ENCODE data around the gene TCP11L2.
"Not testable (repeated sequence)": the region's sequence is repeated elsewhere in the genome, so short reads cannot be mapped to it uniquely, and the experiment has no call there.

Gene TCP11L2

GRCh38 chr12:106304001-106304421, 1.5 kb downstream of the TCP11L2 start:
- DNase-seq (ENCODE audit: extremely low read depth in 1 of 2, low read depth in 1 of 2), result no peak

- DNase-seq (ENCODE audit: extremely low read depth in 1 of 2, low read depth in 1 of 2), result no peak
Measured at GRCh38 chr12:106304797-106305196, 2.3 kb downstream of the TCP11L2 start.

DNA sequence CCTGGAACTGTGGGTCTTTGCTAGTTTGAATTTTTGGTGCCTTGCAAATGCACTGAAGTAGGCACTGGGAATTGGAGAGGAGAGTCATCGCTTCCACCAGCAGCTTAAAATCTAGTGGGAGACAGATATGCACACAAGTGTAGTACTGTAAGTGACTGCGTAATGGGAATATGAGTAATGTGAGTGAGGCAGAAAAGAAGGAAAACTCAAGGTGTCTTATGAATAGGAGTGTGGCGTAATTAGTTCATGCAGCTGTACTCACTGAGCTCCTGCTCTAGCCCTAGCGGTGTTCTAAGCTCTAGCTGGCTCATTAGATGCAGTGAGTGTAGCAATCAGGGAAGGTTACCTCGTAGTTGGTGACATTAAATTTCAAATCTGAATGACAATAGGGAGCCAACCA, 2.8 kb downstream of the TCP11L2 start:
- no peak for DNase-seq (ENCODE audit: extremely low read depth in 1 of 2, low read depth in 1 of 2)

DNA sequence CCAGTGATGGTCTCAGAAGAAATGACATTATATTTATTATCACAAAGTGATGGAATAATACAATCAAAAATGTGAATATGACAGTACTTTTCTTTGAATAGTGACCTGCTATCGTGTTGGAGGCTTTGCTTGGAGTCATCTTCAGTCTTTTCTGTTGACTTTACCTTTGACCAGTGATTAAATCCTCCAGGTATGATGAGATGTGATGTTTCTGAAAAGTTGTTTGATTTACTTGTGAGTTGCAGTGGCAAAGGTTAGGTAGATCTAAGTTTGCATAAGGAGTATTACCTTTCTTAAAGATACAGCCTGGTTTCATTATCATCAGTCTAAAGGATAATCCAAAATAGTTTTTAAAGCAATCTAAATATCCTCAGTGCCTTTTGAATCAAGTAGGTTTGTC, 4.6 kb downstream of the TCP11L2 start:
- no peak for DNase-seq (ENCODE audit: extremely low read depth in 1 of 2, low read depth in 1 of 2)

GRCh38 chr12:106308121-106308520, 5.6 kb downstream of the TCP11L2 start:
- DNase-seq (ENCODE audit: extremely low read depth in 1 of 2, low read depth in 1 of 2), result no peak

DNA sequence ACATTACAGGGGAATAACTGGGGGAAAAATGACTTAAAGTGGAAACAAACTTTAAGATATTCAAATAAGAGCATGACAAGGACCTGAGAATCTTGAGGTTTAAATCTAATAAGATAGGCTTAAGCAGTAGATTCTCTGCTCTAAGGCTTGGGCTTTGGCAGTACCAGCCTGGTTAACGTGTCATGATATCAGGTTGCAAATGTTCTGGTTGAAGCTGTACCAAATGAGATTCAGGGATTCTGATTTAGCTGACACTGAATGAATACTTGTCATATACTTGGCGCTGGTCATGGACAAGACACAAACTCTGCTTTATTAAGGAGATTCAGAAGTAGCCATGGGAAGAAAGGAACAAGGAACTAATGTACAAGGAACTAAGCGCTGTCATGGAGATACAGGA, 6.1 kb downstream of the TCP11L2 start:
- DNase-seq (ENCODE audit: extremely low read depth in 1 of 2, low read depth in 1 of 2), result no peak

DNA sequence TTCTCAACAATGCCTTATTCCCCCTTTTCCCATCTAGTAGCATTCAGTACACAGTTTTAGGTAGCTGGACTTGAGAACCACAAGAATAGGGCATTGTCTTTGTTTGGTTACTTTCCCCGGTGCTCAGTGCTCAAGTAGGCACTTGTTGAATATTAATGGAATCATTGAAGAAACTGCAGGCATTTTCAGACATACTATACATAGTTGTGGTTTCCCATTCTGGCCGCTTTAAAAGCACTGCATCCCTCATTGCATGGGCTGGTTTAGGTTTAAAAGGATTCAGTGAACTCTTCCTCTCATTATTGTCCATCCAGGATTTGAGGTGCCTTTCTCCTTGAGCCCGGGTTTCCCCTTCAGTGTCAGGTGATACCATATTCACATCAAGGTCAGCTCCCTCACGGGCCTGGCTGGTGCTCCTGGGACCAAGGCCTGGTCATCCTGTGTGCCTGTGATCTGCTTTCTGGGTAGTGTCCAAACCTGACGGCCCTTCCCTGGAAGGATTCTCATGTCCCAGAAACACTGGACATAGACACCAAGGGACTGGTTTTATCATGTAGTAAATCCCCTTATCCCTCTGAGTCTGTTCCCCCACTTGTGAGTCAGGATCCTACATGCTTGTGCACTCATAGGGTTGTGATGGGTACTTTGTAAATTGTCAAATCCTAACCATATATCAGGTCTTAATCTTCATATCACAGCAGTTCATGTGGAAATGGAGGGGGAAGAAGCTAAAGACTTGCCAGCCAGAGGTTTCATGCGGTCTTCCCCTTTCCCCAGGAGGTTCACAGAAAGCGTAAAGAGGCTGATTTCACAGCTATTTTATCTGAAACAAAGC, 7.4 kb downstream of the TCP11L2 start:
- DNase-seq (ENCODE audit: extremely low read depth in 1 of 2, low read depth in 1 of 2), result no peak

DNA sequence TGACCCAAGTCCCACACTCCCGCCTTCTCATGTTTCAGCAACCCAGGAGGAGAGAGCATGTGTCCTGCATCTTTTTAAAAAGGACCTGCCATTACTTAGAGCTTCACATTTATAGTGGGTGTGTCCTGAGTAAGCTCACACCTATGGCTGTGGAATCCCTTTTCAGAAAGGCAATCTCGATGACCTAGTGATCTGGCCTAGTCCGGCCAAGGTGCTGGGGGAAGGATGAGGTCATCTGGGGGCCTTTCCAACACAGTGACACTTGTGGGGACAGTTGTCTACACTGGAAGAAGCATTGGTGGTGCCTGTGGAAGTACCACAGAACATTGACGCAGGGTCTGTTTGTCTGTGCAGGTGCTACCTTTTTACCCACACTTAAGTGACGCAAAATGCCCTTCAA, 8.2 kb downstream of the TCP11L2 start:
- DNase-seq (ENCODE audit: extremely low read depth in 1 of 2, low read depth in 1 of 2), result no peak

DNA sequence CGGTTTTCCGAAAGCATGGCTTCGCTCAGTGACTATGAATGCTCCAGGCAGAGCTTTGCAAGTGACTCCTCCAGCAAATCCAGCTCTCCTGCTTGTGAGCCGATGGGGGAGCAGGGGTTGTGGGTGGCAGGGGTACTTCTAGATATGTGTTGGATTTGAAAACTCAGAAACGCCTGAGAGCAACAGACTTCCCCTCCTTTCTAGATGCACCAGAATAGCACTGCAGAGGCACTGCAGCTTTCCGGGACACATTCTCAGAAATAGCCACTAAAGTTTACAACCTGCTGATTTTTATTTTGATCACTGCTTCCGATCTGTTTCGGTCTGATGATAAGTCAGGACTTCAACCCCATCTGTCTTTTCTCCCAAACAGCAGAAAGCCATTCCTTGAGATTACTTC, 8.6 kb downstream of the TCP11L2 start:
- no peak for DNase-seq (ENCODE audit: extremely low read depth in 1 of 2, low read depth in 1 of 2)

GRCh38 chr12:106313413-106313812, 10.9 kb downstream of the TCP11L2 start:
- not testable (repeated sequence) for DNase-seq (ENCODE audit: extremely low read depth in 1 of 2, low read depth in 1 of 2)

DNA sequence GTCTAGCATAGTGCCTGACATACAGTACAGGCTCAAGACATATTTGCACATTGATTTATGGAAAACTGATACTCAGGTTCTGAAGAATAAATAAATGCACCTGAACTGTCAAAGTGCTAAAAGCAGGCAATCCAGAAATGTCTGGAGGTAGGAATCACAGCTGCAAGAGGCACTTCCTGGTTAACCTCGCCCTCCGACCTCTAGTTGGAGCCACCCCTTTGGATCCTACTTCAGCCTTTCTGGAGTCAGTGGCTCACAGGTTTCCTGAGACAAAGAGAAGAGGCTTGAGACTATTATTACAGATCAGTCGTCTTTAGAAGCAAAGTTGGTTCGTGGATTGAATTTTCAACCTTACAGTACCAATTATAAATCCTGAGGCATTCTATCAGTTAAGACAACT, 13.0 kb downstream of the TCP11L2 start:
- DNase-seq (ENCODE audit: extremely low read depth in 1 of 2, low read depth in 1 of 2), result no peak

GRCh38 chr12:106317406-106318082, 15.0 kb downstream of the TCP11L2 start:
- DNase-seq (ENCODE audit: extremely low read depth in 1 of 2, low read depth in 1 of 2), result no peak

GRCh38 chr12:106321139-106321850, 18.8 kb downstream of the TCP11L2 start:
- DNase-seq (ENCODE audit: extremely low read depth in 1 of 2, low read depth in 1 of 2), result no peak

DNA sequence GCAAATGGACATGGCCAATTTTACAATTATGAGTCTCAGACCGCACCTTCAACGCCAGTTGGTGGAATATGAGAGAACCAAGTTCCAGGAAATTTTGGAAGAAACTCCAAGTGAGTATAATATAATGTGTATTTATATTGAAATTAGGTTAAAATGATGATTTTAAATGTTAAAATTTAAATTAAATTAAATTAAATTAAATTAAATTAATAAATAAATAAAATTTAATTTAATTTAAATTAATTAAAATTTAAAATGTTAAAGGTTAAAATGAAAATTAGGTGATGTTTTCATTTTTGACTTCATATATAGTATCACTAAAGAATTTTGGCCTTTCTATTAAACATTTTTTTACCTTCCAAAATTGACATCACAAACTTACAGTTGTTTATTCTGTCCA, 21.0 kb downstream of the TCP11L2 start:
- no peak for DNase-seq (ENCODE audit: extremely low read depth in 1 of 2, low read depth in 1 of 2)

DNA sequence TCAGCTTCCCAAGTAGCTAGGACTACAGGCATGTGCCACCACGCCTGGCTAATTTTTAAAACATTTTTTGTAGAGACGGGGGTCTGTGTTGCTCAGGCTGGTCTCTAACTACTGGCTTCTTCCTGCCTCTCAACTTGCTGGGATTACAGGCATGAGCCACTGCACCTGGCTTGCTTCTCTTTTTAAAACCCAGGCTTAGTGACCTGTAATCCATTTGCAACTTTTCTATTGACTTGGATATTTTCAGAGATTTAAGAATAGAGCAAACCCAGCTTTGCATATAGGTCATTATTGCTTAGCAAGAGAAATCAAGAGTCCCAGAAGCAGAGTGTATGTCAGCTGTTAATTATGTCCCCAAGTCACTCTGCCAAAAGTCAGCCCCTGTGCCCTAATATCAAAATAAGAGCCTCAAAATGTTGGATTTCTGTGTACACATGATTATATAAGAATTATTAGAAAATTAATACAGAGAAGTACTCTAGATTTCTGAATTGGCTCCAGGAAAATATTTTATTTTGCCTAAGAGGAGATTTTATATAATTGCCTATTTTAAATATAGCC, 24.9 kb downstream of the TCP11L2 start:
- DNase-seq (ENCODE audit: extremely low read depth in 1 of 2, low read depth in 1 of 2), result no peak

DNA sequence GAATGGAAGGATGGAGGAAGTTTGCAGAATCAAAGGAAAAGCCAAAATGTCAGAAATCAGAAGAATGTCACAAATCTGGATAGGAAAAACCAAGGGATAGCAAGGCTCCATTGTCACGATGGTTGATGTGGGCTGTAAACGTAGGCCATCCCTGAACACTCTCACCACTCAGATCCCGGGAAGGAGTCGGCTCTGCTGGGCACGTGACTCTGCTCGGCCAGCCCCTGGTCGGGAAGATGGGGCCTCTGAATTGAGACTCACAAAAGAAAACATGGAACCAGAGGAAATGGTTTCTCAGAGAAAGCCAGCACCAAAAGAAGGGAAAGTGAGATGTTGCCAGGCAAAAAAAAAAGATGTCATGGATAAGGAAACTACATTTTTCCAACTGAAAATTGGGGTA, 26.2 kb downstream of the TCP11L2 start:
- no peak for DNase-seq (ENCODE audit: extremely low read depth in 1 of 2, low read depth in 1 of 2)

DNA sequence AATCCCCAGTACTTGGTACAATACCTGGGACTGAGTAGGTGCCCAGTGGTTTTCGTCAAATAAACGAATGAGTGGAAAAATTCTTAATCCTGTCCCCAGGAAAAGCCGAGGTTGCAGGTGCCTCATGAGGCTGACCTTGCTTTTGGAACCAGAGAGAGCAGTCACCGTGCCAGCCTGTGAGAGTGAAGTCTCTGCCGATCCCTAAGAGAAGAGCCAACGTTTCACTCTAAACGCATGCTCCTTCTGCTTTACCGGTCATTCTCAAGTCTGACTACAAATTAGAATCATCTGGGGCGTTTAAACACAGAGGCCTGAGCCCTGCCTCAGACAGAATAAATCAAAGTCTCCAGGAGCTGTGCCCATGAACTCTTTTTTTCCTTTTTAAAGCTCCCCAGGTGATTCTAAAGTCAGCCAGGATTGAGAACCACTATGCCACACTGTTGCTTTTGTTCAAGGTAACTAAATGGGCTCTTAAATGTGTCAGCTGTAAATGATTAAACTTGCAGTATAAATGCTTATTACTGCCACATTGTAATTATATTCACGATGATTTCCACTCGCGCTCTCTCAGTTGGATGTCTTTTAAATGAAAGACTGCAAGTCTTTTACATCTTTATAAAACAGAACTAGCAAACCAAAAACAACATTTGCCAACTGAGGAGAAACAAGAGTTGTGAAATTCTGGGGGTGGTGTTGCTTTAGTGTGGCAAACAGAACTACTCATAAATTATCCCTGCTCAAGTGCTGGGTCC, 26.9 kb downstream of the TCP11L2 start:
- DNase-seq (ENCODE audit: extremely low read depth in 1 of 2, low read depth in 1 of 2), result no peak

- DNase-seq (ENCODE audit: extremely low read depth in 1 of 2, low read depth in 1 of 2), result no peak
Measured at GRCh38 chr12:106331599-106331998, 29.1 kb downstream of the TCP11L2 start.

DNA sequence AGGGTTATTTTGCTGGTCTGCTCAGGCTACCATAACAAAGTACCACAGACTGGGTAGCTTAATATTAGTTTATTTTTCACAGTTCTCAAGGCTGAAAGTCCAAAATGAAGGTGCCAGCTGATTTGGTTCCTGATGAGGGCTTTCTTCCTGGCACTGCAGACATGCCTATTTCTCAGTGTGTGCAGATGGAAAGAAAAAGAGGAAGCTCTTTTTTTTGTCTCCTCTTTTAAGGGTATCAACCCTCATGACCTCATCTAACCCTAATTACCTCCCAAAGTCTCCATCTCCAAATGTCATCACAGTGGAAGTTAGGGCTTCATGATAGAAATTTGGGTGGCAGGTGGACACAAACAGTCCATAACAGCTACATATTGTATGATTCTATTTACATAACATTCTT, 30.0 kb downstream of the TCP11L2 start:
- no peak for DNase-seq (ENCODE audit: extremely low read depth in 1 of 2, low read depth in 1 of 2)

GRCh38 chr12:106333010-106333409, 30.5 kb downstream of the TCP11L2 start:
- DNase-seq (ENCODE audit: extremely low read depth in 1 of 2, low read depth in 1 of 2), result no peak

- DNase-seq (ENCODE audit: extremely low read depth in 1 of 2, low read depth in 1 of 2), result no peak
Measured at GRCh38 chr12:106333756-106334155, 31.2 kb downstream of the TCP11L2 start.

Measured in stimulated activated CD8-positive, alpha-beta memory T cell treated with anti-CD3 and anti-CD28 coated beads, Interleukin-7, amount 100 ng/mL, for 48 hours (primary cell).